DMS153 treated with DMSO at 0.1 percent for 48 hours (cell line): ENCODE measurements around the gene RCHY1.
"Not testable (repeated sequence)": the region's sequence is repeated elsewhere in the genome, so short reads cannot be mapped to it uniquely, and the experiment has no call there.

Experiments
- DNase-seq: peaks from one replicate; lab custom pipeline; 2025; ENCODE audit not compliant: unreplicated experiment; lab: John Stamatoyannopoulos, UW

The RCHY1 gene

DNA sequence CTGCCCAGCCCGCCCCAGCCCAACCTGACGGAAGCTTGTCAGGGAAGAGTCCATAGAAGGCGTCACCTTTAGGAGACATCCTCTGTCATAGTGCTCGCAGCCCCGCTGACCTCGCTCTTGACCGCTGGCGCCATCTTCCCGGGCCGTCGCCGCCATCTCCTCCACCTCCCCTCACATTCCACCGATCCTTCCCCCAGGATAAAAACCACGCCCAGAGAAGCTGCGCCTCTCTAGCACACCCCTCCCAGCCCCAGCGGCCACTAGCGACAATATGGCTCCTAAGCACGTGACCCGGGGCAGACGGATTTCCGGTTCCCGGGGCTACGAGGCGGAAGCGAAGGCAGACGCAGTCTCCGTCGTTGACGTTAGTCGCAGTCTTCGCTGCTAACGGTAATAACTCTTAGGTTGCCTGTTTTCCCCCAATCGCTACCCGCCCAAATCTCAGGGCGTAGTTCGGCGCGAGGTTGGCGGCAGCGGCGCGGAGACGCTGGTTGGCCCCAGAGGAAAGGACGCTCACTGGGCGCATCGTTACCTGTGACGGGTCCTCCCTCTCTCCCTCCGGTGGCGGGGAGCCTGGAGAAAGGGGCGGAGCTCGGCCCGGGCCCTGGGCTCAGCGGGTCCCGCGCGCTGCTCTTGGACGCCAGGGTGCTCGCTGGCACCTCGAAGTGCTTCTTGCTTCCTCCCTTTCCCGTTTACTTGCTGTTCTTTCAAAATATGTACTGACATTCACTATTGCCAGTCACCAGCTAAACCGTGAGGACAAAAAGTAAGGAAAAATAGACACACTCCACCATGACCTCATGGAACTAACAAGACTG, at the start of gene RCHY1, which contains the start of gene THAP6:
TSS of gene RCHY1 (minus strand) at position 273 of the 818 bp plus-strand sequence. CDS start at position 156, 117 bp downstream.
TSS of gene THAP6 (plus strand) at position 343 of the 818 bp plus-strand sequence. CDS start 980 bp downstream, outside the sequence.
- DNase-seq: peak; percentile 95

DNA sequence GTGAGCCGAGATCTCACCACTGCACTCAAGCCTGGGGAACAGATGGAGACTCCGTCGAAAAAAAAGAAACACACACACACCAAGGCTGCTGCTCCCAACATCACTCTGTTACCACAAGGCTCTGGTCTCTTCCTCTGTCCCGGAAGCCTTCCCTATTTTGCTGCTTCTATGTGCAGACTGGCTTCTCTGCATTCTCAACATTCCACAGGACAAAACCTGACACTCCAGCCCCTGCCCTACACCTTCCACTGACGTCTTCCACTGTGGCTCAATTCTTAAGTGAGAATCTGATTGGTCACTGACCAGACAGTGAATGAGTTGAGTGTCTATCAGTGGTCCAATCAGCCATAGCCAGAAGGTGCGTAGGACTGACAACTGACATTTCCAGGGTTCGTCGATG, 47.6 kb upstream of the RCHY1 start:
- no peak for DNase-seq

DNA sequence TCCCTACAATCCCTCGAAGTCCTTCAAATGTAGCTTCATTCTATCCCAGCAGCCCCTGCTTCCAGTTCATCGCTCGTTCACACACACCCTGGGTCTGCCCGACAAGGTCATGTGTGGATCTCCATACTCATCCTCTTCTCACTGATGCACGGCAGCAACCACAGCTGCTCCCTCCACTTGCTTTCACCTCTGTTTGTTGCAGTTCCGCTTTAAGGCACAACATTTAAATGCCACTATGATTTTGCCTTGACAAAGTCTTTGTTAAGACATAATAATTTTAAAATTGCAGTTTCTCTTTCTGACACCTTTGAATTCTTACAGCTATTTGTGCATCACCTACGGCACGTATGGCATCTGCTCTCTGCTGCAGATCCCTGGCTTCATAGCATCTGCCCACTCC, 43.5 kb upstream of the RCHY1 start:
- DNase-seq: no peak

DNA sequence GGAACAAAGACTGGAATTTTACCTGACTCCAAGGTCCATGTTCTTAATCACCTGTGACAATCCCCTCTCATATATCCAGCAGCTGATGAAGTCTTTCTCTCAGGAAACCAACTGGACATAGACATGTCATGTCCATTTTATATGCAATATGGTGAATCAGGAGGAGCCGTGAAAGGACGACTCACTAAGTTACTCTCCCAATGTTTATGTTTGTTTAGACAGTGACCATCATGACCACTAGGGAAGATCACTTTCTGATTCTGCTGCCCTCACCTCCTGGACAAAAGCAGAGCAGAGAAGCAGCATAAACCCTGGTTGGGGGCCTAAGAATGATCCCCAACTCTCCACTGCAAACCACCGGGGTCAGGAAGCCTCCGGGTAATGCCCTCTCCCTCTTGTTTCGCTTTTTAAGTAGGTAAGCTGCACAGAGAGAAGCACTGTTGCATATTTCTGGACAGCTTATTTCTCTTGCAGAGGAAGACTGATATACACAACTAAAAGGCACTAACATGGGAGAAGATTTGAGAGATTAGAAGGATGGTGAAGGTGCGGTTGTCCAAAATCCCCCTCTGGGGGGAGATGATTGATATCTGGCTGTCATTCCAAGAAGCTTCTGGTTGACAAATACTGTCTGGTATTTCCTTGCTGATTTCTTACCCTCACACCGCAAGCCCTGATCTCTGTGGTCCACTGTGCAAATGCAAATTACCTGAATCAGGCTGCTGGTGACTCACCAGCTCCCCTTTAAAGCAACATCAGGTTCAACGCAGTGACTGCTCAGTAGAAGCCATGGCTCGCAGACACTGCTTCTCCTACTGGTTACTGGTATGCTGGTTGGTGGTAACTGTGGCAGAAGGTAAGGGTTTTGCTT, 41.3 kb upstream of the RCHY1 start, which contains the start of gene ODAPH:
TSS of gene ODAPH (plus strand) at position 773 of the 871 bp plus-strand sequence. CDS start at position 790, 17 bp downstream.
- no peak for DNase-seq

DNA sequence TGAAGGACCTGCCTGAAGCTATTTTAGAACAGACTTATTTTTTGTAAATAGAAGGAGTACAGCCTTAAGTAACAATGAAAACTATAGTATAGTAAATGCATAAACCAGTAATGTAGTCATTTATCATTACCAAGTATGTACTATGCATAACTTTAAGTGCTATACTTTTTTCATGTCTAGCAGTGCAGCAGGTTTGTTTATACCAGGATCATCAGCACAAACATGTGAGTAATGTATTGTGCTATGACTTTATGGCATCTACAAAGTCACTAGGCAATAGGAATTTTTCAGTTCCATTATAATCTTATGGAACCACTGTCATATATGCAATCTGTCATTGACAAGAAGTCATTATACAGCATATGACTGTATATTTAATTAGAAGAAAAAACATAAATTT, 38.2 kb upstream of the RCHY1 start:
- DNase-seq: no peak

DNA sequence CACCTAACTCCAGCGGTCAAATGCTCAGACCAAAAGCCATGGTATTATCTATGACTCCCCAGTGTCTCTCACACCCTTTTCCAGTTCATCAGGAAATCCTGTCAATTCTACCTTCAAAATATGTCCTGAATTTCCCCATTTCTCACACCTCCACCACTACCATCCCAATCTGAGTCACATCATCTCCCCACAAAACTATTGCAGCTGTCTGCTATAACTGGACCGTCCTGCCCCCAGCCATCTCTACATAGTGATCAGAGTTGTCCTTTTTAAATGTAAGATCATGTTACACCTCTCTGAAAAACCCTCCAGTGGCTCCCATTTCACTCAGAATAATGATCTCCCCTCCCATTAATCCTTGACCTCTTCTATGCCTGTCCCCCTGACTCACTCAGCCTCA, 34.8 kb upstream of the RCHY1 start:
- DNase-seq: no peak

DNA sequence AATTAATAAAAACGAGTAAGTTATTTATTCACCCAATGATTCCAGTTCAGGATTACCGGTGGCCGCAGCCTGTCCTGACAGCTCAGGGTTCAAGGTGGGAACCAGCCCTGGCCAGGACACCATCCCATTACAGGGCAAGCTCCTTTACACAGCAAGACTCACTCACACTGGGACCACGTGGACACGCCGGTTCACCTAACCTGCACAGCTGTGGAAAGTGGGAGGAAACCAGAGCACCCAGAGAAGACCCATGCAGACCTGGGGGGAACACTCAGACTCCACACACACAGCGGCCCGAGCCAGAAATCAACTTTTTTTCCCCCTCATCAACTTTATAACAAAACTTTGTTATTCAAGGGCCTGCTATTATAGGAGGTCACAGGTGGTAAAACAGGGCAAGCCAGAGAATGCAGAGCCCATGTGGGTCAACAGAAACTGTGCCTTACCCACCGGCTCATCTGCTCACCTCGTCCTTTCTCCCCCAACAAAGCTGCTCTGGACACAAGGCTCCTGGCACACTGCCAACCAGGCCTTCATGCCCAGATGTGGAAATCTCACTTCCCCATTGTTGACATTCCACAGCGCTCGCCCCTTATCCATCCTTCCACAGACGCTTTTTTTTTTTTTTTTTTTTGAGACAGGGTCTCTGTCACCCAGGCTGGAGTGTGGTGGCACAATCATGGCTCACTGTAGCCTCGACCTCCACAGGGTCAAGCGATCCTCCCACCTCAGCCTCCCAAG, 33.6 kb upstream of the RCHY1 start:
- DNase-seq: no peak

DNA sequence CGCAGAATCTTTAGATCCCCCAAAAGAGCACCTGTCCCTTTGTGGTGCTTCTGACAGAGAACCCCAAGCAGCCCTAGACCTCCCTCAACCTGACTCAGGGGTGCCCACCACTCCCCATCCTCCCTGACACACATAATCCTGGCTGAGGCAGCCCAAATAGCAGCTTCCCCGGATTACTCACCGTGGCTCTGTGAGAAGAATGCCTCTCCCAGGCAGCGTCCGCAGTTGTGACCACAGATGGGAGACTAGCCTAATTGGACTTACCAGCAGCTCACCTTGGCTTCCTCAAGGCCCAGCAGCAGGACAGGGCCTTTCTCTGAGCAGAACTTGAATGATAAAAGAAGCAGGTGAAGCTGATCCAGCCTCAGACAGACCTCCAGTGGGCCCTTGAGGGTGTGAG, 31.3 kb upstream of the RCHY1 start:
- no peak for DNase-seq

DNA sequence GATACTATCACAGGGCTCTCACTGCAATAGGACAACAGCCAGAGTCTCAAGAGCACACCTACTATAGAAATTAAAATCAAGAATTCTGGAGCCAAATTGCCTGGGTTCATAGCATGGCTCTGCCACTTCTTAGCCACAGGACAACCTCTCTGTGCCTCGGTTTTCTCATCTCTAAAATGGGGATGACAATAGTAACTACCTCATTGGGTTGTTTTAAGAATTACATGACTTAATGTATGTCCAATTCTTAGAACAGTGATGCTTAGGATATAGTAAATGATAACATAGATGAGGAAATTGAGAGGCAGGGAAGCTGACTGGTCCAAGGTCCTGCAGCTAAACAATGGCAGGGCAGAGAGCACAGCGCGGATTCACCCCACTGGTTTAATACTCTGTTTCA, 30.7 kb upstream of the RCHY1 start:
- DNase-seq: no peak

DNA sequence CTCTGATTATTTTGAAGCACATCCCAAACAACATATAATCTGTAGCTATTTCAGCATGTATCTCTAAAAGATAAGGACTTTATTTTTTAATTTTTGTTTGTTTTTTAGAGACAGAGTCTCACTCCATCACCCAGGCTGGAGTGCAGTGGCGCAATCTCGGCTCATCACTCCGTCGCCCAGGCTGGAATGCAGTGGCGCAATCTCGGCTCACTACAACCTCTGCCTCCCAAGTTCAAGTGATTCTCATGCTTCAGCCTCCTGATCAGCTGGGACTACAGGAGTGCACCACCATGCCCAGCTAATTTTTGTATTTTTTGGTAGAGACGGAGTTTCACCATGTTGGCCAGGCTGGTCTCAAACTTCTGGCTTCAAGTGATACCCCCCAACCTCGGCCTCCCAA, 30.0 kb upstream of the RCHY1 start:
- DNase-seq: not testable (repeated sequence)

DNA sequence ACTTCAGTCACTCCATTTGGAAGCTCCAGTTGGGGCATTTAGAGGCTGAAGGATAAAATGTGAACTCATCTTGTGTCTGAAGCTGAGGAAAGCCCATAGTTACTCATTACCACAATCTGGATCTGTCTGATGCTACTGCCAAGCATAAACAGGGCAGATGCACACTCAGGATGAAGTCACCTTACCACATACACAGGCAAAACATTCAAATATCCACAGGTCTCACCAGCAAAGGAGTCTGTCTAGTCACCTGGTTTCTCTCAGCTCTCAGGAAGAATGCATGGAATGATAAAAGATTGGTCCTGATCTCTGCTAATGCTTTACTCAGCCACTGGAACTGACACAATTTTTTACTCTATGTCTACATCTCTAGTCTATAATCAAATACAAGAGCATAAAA, 28.6 kb upstream of the RCHY1 start:
- DNase-seq: no peak

DNA sequence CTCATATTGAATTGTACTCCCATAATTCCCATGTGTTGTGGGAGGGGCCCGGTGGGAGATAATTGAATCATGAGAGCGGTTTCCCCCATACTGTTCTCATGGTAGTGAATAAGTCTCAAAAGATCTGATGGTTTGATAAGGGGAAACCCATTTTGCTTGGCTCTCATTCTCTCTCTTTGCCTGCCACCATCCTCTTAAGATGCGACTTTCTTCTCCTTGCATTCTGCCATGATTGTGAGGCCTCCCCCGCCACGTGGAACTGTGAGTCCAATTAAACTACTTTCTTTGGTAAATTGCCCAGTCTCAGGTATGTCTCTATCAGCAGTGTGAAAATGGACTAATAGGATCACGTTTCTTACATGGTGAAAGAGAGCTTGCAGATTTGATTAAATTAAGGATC, 23.1 kb upstream of the RCHY1 start:
- DNase-seq: not testable (repeated sequence)

DNA sequence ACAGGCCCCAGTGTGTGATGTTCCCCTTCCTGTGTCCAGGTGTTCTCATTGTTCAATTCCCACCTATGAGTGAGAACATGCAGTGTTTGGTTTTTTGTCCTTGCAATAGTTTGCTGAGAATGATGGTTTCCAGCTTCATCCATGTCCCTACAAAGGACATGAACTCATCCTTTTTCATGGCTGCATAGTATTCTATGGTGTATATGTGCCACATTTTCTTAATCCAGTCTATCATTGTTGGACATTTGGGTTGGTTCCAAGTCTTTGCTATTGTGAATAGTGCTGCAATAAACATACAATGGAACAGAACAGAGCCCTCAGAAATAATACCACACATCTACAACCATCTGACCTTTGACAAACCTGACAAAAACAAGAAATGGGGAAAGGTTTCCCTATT, 19.7 kb upstream of the RCHY1 start:
- not testable (repeated sequence) for DNase-seq

DNA sequence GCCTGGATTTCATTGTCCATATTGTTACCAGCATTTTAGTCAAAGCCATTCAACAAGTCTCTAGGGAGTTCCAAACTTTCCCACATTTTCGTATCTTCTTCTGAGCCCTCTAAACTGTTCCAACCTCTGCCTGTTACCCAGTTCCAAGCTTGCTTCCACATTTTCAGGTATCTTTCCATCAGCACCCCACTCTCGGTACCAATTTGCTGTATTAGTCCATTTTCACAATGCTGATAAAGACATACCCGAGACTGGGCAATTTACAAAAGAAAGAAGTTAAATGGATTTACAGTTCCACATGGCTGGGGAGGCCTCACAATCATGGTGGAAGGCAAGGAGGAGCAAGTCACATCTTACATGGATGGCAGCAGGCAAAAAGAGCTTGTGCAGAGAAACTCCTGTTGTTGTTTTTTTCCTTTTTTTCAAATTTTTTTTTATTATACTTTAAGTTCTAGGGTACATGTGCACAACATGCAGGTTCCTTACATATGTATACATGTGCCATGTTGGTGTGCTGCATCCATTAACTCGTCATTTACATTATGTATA, 19.2 kb upstream of the RCHY1 start:
- DNase-seq: not testable (repeated sequence)

DNA sequence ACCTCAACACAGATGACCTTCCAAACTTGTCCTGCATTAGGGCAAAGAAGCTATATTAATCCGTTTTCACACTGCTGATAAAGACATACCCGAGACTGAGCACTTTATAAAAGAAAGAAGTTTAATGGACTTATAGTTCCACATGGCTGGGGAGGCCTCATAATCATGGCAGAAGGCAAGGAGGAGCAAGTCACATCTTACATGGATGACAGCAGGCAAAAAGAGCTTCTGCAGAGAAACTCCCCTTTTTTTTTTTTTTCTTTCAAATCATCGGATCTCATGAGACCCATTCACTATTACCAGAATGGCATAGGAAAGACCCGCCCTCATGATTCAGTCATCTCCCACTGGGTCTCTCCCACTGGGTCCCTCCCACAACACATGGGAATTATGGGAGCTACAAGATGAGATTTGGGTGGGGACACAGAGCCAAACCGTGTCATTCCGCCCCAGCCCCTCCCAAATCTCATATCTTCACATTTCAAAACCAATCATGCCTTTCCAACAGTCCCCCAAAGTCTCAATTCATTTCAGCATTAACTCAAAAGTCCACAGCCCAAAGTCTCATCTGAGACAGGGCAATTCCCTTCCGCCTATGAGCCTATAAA, 17.4 kb upstream of the RCHY1 start:
- DNase-seq: not testable (repeated sequence)

DNA sequence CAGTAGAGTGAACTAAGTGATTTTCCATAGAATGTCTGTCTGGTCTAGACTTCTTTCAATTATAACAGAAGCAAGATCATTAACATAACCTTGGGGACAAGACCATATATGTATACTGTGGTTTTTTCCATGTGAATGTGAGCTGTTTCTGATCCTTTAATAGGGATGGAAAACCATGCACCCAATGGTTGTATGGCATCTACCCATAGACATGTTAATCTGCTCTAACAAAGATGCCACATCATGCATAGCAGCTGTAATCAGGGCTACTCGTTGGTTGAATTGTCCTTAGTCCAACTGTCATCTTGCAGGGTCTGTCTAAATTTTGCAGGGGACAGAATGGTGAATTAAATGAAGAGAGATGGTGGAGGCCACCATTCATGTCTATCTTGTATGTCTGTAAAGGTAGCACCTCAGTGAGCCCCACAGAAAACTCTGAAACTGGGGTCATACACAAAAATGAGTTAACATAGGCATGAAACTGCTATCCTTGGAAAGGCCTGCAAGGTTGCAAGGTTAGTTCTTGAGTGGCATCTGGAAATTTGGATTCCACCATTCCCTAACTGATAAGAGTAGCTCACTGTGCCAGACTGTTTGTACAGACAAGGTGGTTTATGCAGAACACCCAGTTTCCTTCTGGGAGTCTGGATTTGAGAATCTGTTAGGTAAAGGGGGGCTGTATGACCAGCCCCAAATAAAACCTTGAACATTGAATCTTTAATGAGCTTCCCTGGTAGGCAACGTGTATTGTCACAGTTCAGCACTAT, 16.5 kb upstream of the RCHY1 start:
- DNase-seq: no peak

DNA sequence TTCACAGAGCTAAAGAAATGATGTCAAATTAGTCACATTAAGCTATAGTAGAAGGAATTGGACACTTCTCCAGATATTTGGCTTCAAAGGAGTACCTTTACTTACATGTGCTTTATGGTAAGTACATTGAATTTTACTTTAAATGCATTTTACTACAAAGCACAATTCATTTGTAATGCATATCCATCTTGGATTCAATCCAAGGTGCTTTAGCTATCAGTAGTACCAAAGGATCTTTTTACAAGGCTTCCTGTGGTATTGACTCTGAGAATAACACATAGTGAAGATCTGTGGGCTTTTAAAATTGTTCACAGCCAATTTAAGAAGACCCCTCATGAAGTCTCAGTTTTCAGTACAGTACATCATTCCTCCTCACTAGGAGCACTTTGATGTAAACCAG, 13.3 kb upstream of the RCHY1 start:
- no peak for DNase-seq

DNA sequence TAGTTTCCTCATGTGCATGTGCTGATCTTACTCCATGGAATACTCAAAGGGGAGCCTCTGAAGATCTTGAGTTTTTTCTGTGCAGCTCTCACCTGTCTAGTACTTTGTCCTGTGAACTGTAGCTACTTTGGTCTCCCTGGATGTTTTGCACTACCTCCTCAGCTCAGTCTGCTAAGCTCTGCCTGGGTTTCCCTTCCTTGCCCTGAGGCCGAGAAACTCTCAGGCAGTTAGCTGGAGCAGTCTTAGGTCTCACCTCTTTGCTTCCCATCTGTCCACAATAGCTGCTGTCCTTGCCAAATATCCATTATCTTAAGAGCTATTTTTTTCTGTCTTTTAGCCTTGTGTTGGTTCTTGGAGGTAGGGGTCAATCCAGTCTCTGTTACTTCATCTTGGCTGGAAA, 11.7 kb upstream of the RCHY1 start:
- no peak for DNase-seq

DNA sequence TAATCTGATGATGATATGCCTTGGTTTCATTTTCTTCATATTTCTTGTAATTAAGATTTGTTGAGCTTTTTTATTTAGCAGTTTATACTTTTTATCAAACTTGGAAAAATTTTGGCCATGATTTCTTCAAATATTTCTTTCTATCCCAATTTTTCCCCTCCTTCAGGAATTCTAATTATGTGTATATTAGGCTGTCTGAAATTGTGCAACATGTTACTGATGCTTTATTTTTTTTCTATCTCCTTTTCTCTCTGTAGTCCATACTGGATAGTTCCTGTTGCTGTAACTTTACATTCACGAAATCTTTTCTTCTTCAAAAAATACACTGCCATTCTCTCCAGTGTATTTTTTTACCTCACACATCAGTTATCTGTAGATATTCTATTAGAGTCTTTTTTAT, 10.9 kb upstream of the RCHY1 start:
- no peak for DNase-seq

DNA sequence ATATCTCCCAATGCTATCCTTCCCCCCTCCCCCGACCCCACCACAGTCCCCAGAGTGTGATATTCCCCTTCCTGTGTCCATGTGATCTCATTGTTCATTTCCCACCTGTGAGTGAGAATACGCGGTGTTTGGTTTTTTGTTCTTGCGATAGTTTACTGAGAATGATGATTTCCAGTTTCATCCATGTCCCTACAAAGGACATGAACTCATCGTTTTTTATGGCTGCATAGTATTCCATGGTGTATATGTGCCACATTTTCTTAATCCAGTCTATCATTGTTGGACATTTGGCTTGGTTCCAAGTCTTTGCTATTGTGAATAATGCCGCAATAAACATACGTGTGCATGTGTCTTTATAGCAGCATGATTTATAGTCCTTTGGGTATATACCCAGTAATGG, 5.2 kb upstream of the RCHY1 start:
- not testable (repeated sequence) for DNase-seq
